ENCODE results near the gene RDX.

RDX gene

DNA sequence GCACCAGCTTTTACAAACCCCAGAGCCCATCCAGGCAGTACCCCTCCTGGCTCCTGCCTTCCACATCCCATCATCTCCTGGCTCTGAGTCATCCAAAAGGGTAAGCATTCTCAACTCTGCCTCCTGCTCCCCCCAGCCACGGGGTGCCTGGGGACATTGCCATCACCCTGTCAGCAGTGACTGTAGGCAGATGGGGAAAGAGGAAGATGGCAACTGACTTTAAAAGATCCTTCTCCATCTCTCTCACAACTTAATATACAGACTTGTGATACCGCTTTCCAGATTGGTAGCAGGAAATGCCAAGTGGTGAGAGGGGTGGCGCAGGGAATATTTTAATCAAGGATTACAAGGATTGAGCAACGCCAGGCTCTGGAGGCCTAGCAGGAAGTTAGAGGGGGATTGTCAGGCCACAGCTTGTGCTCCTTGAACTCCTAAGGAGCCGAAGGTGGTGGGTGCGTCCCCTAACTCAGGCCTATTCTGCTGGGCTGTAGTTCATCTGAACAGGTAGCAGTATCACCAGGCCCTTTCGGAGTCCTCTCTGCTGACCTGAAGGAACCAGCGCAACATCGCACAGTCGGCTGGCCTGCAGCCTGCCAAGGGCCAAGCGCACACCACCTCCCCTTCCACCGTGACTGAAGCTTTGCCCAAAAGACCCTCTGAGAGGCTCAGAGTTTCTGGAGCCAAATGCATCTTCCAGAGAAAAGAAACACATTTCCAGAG, 119.9 kb downstream of the RDX start:
- peaks cover 12 to 14% of the 10 kb centered on the region in 2 donors for H3K27me3 Mint-ChIP-seq
- DNase-seq: no peak
- H3K27ac Mint-ChIP-seq: no peak overlapping the region
- no peaks in the 10 kb centered on the region for H3K9me3 Mint-ChIP-seq
- H3K4me1 Mint-ChIP-seq (ENCODE audit: low read depth in 2 of 2): peaks cover 4 to 6% of the 10 kb centered on the region in 2 donors
- no peaks in the 10 kb centered on the region for H3K36me3 Mint-ChIP-seq (ENCODE audit: insufficient read depth)
- no peak for ATAC-seq (replicated peaks)
- H3K4me3 Mint-ChIP-seq: no peak overlapping the region

DNA sequence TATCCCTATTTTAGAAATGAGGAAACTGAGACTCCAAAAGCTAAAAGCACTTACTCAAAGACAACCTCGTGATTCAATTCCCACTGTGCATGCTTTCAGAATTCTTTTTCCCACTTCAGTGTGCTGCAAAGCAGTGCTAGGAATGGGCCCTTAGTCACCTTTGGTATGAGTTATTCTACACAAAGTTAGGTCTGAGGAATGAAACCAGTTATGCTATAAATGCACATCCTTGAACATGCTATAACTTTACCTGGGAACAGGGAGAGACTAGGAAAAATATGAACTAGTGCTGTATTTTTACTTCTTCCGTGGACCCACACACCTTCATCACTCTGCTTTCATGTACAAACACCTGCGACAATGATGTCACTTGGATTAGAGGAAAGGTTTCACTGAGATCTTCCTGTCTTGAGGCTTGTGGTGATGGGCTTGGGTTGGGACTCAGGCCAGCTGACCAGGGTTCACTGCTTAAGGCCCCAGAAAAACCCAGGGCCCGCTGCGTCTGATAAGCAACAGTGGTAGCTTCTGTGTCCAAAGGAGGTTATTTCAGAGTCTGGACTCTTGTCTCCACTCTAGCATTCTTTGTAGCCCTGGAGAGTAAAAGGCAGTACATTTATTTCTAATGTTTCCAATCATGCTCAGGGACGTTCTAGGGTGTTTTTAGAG, 121.6 kb downstream of the RDX start:
- Mint-ChIP-seq H3K4me3 (no peak overlapping the region), H3K9me3 (no peaks in the 10 kb centered on the region), H3K36me3 (ENCODE audit: insufficient read depth) (no peaks in the 10 kb centered on the region), H3K4me1 (ENCODE audit: low read depth in 2 of 2) (peaks cover 4 to 6% of the 10 kb centered on the region in 2 donors), H3K27me3 (peaks cover 12 to 20% of the 10 kb centered on the region in 2 donors), H3K27ac (peak overlapping the region in 1 of 2 donors; percentile 51)
- DNase-seq: no peak
- ATAC-seq (replicated peaks): no peak

DNA sequence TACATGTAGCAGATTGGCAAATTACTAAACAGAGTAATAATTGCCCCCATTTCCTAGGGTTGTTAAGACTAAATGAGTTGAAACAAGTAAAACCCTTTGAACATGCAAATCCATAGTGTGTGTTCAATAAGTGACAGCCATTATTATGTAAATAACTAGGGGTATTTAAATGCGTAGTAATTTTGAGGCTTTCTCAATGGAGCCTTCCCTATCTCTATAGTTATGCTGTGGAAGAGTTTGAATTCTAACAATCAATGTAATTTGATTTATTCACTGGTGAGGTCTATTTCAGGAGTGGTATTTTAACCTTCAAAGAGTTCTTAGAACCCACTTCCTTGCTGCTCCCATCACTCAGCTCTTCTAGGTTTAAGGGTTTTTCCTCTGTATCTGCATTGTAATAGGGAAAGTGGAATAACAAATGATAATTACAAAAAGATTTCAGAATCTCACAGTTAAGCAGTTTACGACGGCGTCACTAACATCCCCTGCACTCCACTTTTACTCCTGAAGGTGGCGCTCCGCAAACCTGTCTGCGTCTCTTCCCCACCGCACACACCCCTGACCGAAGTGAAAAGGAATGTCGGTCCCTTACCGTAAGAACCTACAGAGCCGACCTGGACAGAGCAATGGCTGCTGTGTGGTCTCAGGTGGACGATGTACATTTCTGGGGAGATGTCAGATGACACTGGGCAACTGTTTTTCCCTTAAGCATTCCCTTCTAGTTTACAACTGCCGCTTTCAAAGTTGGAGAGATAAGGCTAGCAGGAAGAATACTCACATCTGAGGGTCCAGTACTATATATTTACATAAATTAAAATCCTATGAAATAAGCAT, 122.4 kb downstream of the RDX start:
- Mint-ChIP-seq H3K4me1 (ENCODE audit: low read depth in 2 of 2) (peaks cover 4 to 6% of the 10 kb centered on the region in 2 donors), H3K27ac (peak overlapping the region in 1 of 2 donors; percentile 51), H3K36me3 (ENCODE audit: insufficient read depth) (no peaks in the 10 kb centered on the region), H3K4me3 (peak overlapping the region; percentile 31 to 60), H3K9me3 (no peaks in the 10 kb centered on the region), H3K27me3 (peaks cover 12 to 26% of the 10 kb centered on the region in 2 donors)
- ATAC-seq (replicated peaks): peak; percentile 89
- DNase-seq: peak; percentile 45 to 57 (median 49)

DNA sequence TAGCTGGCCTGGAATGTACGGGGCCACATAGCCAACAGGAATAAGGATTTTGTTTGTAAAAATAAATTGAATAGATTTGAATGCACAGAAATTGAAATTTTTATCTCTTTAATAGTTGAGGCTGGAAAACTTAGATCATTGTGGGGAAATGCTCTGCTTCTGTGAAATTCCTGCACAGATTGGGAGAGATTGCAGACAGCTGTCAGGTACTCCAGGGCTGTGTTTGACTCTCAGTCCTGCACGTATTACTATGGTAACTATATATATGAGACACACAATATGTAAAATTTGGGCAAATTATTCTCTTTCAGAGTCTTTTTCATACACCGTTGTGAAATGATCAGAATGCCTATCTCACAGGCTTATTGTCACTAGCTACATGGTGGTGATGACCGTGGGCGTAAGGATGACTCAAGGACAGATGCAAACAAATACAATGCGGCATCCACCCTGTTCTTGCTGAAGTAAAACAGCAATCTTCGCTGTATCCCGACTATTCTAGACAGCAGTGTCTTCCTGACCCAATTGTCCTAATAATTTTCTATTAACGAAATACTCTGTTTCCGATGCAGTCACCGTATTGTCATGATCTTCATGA, 123.8 kb downstream of the RDX start:
- ATAC-seq (replicated peaks): no peak
- H3K9me3 Mint-ChIP-seq: no peaks in the 10 kb centered on the region
- no peak for DNase-seq
- H3K4me1 Mint-ChIP-seq (ENCODE audit: low read depth in 2 of 2): peaks cover 4 to 6% of the 10 kb centered on the region in 2 donors
- H3K27ac Mint-ChIP-seq: no peak overlapping the region
- H3K27me3 Mint-ChIP-seq: peaks cover 12 to 26% of the 10 kb centered on the region in 2 donors
- H3K36me3 Mint-ChIP-seq (ENCODE audit: insufficient read depth): no peaks in the 10 kb centered on the region
- H3K4me3 Mint-ChIP-seq: no peak overlapping the region

DNA sequence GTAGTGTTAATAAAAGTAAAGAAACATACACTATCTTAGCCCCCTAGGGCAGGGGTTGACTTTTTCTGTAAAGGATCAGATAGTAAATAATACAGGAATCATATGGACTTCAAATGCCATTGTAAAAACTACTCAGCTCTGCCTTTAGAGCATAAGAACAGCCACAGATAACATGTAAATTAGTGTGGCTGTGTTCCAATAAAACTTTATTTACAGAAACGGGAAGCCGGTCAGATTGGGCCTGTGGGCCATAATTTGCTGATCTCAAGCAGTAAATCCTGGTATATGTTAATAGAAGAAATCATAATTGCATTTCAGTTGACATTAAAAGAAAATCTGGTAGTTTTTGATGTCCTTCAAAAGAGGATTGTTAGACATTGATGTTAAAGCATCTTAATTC, 126.7 kb downstream of the RDX start:
- Mint-ChIP-seq H3K4me3 (no peak overlapping the region), H3K9me3 (no peaks in the 10 kb centered on the region), H3K36me3 (ENCODE audit: insufficient read depth) (no peaks in the 10 kb centered on the region), H3K27ac (no peak overlapping the region), H3K4me1 (ENCODE audit: low read depth in 2 of 2) (peaks cover 4 to 6% of the 10 kb centered on the region in 2 donors), H3K27me3 (peaks cover 20 to 26% of the 10 kb centered on the region in 2 donors)
- DNase-seq (no peak), ATAC-seq (replicated peaks) (no peak)

DNA sequence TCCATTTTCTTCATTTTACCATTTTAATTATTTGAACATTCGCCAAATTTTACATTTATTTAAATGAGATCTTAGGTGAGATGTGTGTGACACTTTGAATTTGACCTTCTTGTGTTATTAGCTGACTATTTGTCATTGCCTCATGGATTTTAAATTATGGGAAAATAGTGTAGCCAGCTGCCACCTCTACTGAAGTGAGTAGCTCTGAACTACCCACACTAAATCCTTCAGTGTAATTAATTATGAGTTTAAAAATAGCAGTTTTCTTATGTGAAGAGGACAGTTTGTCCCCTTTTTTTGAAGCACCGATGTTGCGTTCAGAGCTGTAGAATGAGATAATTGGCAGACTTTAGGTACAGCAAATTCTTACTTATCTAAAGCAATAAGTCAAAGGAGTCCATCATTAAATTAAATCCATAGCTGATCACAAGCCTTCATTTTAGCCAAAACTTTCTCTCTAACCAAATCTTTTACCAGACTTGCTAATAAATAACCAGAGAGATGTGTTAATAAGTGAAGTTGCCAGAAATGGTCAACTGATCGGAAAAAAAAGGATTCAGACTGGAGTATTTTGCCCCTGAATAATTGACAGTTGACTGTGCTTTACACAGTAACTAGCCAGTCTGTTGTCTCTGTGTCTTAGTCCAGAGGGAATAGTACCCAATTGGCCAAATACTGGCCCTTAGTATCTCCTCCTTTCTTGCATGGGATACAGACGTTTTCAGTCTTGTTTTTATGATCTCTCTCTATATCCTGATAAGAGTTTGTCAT, 128.2 kb downstream of the RDX start:
- H3K9me3 Mint-ChIP-seq: no peaks in the 10 kb centered on the region
- no peak overlapping the region for H3K4me3 Mint-ChIP-seq
- H3K36me3 Mint-ChIP-seq (ENCODE audit: insufficient read depth): no peaks in the 10 kb centered on the region
- no peaks in the 10 kb centered on the region for H3K4me1 Mint-ChIP-seq (ENCODE audit: low read depth in 2 of 2)
- no peak overlapping the region for H3K27ac Mint-ChIP-seq
- peaks cover 26 to 37% of the 10 kb centered on the region in 2 donors for H3K27me3 Mint-ChIP-seq
- ATAC-seq (replicated peaks) (no peak), DNase-seq (no peak)

DNA sequence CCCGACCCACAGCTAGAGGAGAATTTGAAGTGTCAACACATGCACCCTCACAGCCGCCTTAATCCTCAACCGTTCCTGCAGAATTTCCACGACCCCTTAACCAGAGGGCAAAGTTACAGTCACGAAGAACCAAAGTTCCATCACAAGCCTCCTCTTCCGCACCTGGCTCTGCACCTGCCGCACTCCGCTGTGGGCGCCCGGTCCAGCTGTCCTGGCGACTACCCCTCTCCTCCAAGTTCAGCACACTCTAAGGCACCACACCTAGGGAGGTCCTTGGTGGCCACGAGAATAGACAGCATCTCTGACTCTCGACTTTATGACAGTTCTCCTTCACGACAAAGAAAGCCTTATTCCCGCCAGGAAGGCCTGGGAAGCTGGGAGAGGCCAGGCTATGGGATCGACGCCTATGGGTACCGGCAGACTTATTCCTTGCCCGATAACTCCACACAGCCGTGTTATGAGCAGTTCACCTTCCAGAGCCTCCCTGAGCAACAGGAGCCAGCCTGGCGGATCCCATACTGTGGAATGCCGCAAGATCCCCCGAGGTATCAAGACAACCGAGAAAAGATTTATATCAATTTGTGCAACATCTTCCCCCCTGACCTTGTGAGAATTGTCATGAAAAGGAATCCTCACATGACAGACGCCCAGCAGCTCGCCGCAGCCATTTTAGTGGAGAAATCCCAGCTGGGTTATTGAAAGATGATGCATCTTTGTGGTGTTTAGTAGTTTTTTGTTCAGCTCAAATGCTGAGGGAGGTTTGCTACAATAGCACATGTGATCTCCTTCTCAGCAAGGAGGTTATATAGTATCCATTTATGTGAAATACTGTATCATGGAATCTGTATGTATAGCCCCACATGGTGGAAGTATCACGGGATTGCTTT, 131.1 kb downstream of the RDX start:
- H3K4me3 Mint-ChIP-seq: no peak overlapping the region
- no peak for DNase-seq
- H3K4me1 Mint-ChIP-seq (ENCODE audit: low read depth in 2 of 2): no peaks in the 10 kb centered on the region
- ATAC-seq (replicated peaks): no peak
- no peaks in the 10 kb centered on the region for H3K36me3 Mint-ChIP-seq (ENCODE audit: insufficient read depth)
- H3K27ac Mint-ChIP-seq: no peak overlapping the region
- peaks cover 18 to 32% of the 10 kb centered on the region in 2 donors for H3K27me3 Mint-ChIP-seq
- H3K9me3 Mint-ChIP-seq: no peaks in the 10 kb centered on the region

DNA sequence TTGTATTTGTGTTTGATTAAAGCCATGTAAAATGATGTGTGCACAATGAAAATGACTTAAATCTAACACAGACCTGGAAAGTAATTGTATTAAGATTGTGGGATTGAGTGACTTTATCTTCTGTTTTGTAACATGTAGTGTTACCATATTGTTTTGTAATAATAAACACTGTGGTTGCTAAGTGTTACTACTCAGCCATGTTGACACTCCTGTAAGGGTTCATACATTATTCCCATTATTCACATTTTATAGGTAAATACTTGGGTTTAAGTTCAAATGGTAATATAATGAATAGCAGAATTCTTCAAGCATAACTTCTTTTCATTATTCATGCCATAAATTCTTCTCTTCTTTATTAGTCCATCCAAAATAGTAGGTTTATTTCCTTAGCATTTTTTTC, 134.2 kb downstream of the RDX start:
- DNase-seq (no peak), ATAC-seq (replicated peaks) (no peak)
- H3K4me3 Mint-ChIP-seq: no peak overlapping the region
- H3K36me3 Mint-ChIP-seq (ENCODE audit: insufficient read depth): no peaks in the 10 kb centered on the region
- no peaks in the 10 kb centered on the region for H3K9me3 Mint-ChIP-seq
- H3K27ac Mint-ChIP-seq: no peak overlapping the region
- no peaks in the 10 kb centered on the region for H3K4me1 Mint-ChIP-seq (ENCODE audit: low read depth in 2 of 2)
- peaks cover 27 to 40% of the 10 kb centered on the region in 2 donors for H3K27me3 Mint-ChIP-seq

DNA sequence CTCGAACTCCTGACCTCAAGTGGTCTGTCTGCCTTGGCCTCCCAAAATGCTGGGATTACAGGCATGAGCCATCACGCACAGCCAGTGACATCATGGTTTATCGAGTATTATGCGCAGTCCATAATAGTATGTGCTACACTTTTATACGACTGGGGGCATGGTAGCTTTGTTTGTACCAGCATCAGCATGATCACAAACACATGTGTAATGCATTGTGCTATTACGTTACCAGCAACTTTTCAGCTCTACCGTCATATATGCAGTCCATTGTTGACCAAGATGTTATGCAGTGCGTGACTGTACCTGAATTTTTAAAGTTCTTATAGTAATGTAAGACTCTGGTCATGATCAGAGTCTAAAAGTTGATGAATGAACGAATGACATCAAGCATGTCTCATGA, 135.4 kb downstream of the RDX start:
- no peaks in the 10 kb centered on the region for H3K4me1 Mint-ChIP-seq (ENCODE audit: low read depth in 2 of 2)
- H3K27me3 Mint-ChIP-seq: peaks cover 27 to 40% of the 10 kb centered on the region in 2 donors
- H3K36me3 Mint-ChIP-seq (ENCODE audit: insufficient read depth): no peaks in the 10 kb centered on the region
- H3K4me3 Mint-ChIP-seq: no peak overlapping the region
- DNase-seq (no peak), ATAC-seq (replicated peaks) (no peak)
- no peak overlapping the region for H3K27ac Mint-ChIP-seq
- H3K9me3 Mint-ChIP-seq: no peaks in the 10 kb centered on the region

DNA sequence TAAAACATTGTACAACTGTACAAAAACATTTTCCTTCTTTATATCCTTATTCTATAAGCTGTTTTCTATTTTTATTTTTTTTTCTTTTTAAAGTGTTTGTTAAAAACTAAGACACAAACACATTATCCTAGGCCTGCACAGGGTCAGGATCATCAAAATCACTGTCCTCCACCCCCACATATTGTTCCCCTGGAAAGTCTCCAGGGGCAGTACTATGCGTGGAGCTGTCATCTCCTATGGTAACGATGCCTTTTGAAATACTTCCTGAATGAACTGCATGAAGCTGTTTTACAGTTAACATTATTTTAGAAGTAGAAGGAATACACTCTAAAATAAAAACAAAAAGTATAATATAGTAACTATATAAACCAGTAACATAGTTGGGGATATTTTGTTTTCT, 136.0 kb downstream of the RDX start:
- Mint-ChIP-seq H3K4me1 (ENCODE audit: low read depth in 2 of 2) (no peaks in the 10 kb centered on the region), H3K36me3 (ENCODE audit: insufficient read depth) (no peaks in the 10 kb centered on the region), H3K4me3 (no peak overlapping the region), H3K27me3 (peaks cover 27 to 39% of the 10 kb centered on the region in 2 donors), H3K9me3 (no peaks in the 10 kb centered on the region), H3K27ac (no peak overlapping the region)
- ATAC-seq (replicated peaks) (no peak), DNase-seq (no peak)

DNA sequence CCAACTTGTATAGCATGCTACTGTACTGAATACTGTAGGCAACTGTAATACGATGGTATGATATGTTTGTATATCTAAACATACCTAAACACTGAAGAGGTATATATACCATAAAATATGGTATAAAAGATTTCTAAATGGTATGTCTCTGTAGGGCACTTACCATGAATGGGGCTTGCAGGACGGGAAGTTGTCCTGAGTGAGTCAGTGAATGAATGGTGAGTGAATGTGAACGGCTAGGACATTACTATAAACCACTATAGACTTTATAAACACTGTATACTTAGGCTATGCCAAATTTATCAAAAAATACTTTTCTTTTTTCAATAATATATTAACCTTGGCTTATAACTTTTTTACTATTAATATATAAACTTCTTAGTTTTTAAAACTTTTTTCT, 136.4 kb downstream of the RDX start:
- Mint-ChIP-seq H3K36me3 (ENCODE audit: insufficient read depth) (no peaks in the 10 kb centered on the region), H3K27ac (no peak overlapping the region), H3K27me3 (peaks cover 27 to 35% of the 10 kb centered on the region in 2 donors), H3K4me1 (ENCODE audit: low read depth in 2 of 2) (no peaks in the 10 kb centered on the region), H3K9me3 (no peaks in the 10 kb centered on the region), H3K4me3 (no peak overlapping the region)
- ATAC-seq (replicated peaks) (no peak), DNase-seq (no peak)

DNA sequence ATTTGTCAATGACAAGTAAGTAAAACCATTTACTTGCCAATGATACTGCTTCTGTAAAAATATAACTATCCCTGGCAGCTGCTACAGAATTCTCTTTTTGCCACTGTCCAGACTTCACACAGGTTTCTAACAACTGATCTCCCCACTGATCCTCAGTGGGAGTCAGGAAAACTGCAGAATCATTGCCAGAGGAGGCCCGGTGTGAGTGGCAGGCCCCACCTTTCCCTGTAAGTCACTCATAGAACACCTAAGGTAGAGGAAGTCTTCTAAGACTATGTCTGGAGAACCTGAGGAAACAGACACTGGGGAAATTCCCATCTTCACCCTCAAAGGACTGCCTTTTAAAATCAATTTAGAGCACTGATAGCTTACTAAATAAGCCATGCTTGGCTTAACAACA, 136.9 kb downstream of the RDX start:
- H3K27me3 Mint-ChIP-seq: peaks cover 26 to 30% of the 10 kb centered on the region in 2 donors
- DNase-seq (no peak), ATAC-seq (replicated peaks) (no peak)
- no peaks in the 10 kb centered on the region for H3K4me1 Mint-ChIP-seq (ENCODE audit: low read depth in 2 of 2)
- no peaks in the 10 kb centered on the region for H3K36me3 Mint-ChIP-seq (ENCODE audit: insufficient read depth)
- H3K9me3 Mint-ChIP-seq: no peaks in the 10 kb centered on the region
- H3K27ac Mint-ChIP-seq: no peak overlapping the region
- no peak overlapping the region for H3K4me3 Mint-ChIP-seq
